K562 (cell line): ENCODE measurements around the gene FDPS. TPM values are rescaled to one million over a fixed set of nuclear protein-coding genes. Genes with fewer than 3 reads are reported as not detected.

ENCODE experiments used
- ATAC-seq: fragments of 200-7000 bp; cut with Tn5 transposase; 3 replicates; pipeline ENCODE4 v1.9.1; 2020; ENCODE audit warnings: moderate library complexity
- BruUV-seq: library from RNA; stranded (reverse); fragments of 400-500 nt; replicated peaks from 2 replicates; lab custom pipeline; 2021; lab: Mats Ljungman, UMichigan
- CTCF ChIA-PET: fragments of 300-600 bp; formaldehyde crosslinking; extraction: SDS; loops from one replicate; lab custom pipeline; 2021; ENCODE audit warnings: low intra/inter-chr PET ratio; lab: Yijun Ruan, JAX
- POLR2A ChIA-PET: fragments of 300-600, 350-650 bp; sonication (Branson Sonifier 250); formaldehyde crosslinking; extraction: SDS; loops from one replicate; lab custom pipeline; 2021; ENCODE audit warnings: antibody characterized with exemption, inconsistent platforms; lab: Yijun Ruan, JAX
- DNase-seq, 4 experiments: peaks; one replicate each; pipeline versions ENCODE4 v3.0.0 to v3.0.0-alpha.2; 2011 to 2018; ENCODE audit warnings: low spot score in 3 of 4, mixed read lengths in 3 of 4; ENCODE audit errors: extremely low read depth in 1 of 4
- FAIRE-seq: peaks from 2 replicates; lab custom pipeline; 2011; peaks lifted over from hg19 to GRCh38; lab: Jason Lieb, UNC
- H2AFZ ChIP-seq: 2 replicates; pipeline ENCODE4 v1.6.0; 2011; ENCODE audit warnings: low read depth, low read length, control low read depth, inconsistent platforms
- H3K27ac ChIP-seq: fragments of 200-600 bp; 3 replicates; pipeline ENCODE4 v1.8.0; 2011; ENCODE audit warnings: low read depth, mild to moderate bottlenecking, control low read depth, inconsistent platforms, low read length, moderate library complexity, mixed read lengths; ENCODE audit errors: extremely low read depth
- H3K27me3 ChIP-seq, 2 experiments: fragments of 300-600 bp in 1 of 2; 2 replicates in 1 of 2; 3 replicates in 1 of 2; pipeline versions ENCODE4 v1.6.0 to v1.8.0; 2011; ENCODE audit warnings: inconsistent platforms in 2 of 2, low read length in 2 of 2, mild to moderate bottlenecking in 1 of 2, mixed read lengths in 1 of 2, moderate library complexity in 1 of 2; ENCODE audit not compliant: control insufficient read depth in 2 of 2, insufficient read depth in 2 of 2
- H3K36me3 ChIP-seq: fragments of 300-600 bp; 3 replicates; pipeline ENCODE4 v1.8.0; 2011; ENCODE audit warnings: mild to moderate bottlenecking, low read length, inconsistent platforms; ENCODE audit not compliant: control insufficient read depth, insufficient read depth
- H3K4me1 ChIP-seq, 2 experiments: fragments of 200-600 bp in 1 of 2; replicated peaks in 1 of 2; 2 replicates in 1 of 2; 3 replicates in 1 of 2; pipeline versions ENCODE4 v1.5.1 to v1.8.0; 2011; ENCODE audit warnings: inconsistent platforms in 2 of 2, low read length in 2 of 2, mild to moderate bottlenecking in 1 of 2, mixed read lengths in 1 of 2, moderate library complexity in 1 of 2; ENCODE audit not compliant: control insufficient read depth in 2 of 2, insufficient read depth in 2 of 2
- H3K4me2 ChIP-seq: 2 replicates; pipeline ENCODE4 v1.6.1; 2011; ENCODE audit warnings: low read length, control low read depth, inconsistent platforms, mixed read lengths; ENCODE audit not compliant: insufficient read depth
- H3K4me3 ChIP-seq: fragments of 200-600 bp; sonication (generic), shearing (Covaris generic); 2 replicates; pipeline ENCODE4 v1.5.1; 2016; ENCODE audit warnings: control low read depth, inconsistent platforms
- H3K79me2 ChIP-seq: fragments of 200-600 bp; 3 replicates; pipeline ENCODE4 v1.8.0; 2011; ENCODE audit warnings: low read length, inconsistent platforms; ENCODE audit not compliant: control insufficient read depth, insufficient read depth
- H3K9ac ChIP-seq, 2 experiments: 2 replicates each; pipeline versions ENCODE4 v1.6.0 to v1.6.1; 2011; ENCODE audit warnings: low read depth in 2 of 2, low read length in 2 of 2, control low read depth in 1 of 2, inconsistent platforms in 1 of 2, mild to moderate bottlenecking in 1 of 2, mixed read lengths in 1 of 2; ENCODE audit not compliant: insufficient read depth in 1 of 2
- H3K9me1 ChIP-seq: one replicate; pipeline ENCODE4 v1.6.0; 2011; ENCODE audit warnings: inconsistent platforms, mild to moderate bottlenecking, low read length, moderate library complexity; ENCODE audit not compliant: control insufficient read depth, insufficient read depth
- H3K9me3 ChIP-seq: replicated peaks from 2 replicates; pipeline ENCODE4 v1.5.1; 2011; ENCODE audit warnings: low read depth, low read length, inconsistent platforms; ENCODE audit not compliant: control insufficient read depth, insufficient read depth
- H4K20me1 ChIP-seq: replicated peaks from 2 replicates; pipeline ENCODE4 v1.6.1; 2011; ENCODE audit warnings: low read length, inconsistent platforms, mixed read lengths; ENCODE audit not compliant: control insufficient read depth, insufficient read depth
- CEBPB ChIP-seq: fragments of 450-650 bp; IDR thresholded peaks from 2 replicates; pipeline ENCODE4 v1.6.1; 2016; ENCODE audit warnings: missing genetic modification characterization, missing compliant biosample characterization
- COPS2 ChIP-seq: fragments of 450-650 bp; conservative IDR thresholded peaks from 2 replicates; pipeline ENCODE4 v1.6.1; 2016; ENCODE audit warnings: mild to moderate bottlenecking, moderate library complexity
- DPF2 ChIP-seq: fragments of 450-650 bp; IDR thresholded peaks from 2 replicates; pipeline ENCODE4 v1.6.1; 2016
- KLF16 ChIP-seq: IDR thresholded peaks from 2 replicates; pipeline ENCODE4 v1.6.1; 2016; ENCODE audit warnings: antibody characterized with exemption
- MBD2 ChIP-seq: sonication (generic); IDR thresholded peaks from 2 replicates; pipeline ENCODE4 v1.6.1; 2016; ENCODE audit warnings: low read depth, borderline replicate concordance
- POLR2G ChIP-seq: fragments of 200-400 bp; formaldehyde crosslinking; IDR thresholded peaks from 2 replicates; pipeline ENCODE4 v1.6.1; 2017; ENCODE audit warnings: low read depth, mild to moderate bottlenecking, antibody characterized with exemption, low read length, moderate library complexity
- RBM22 ChIP-seq: fragments of 200-400 bp; formaldehyde crosslinking; IDR thresholded peaks from 2 replicates; pipeline ENCODE4 v1.6.1; 2018; ENCODE audit warnings: low read length, low read depth; ENCODE audit not compliant: poor library complexity, severe bottlenecking
- RCOR1 ChIP-seq, 2 experiments: IDR thresholded peaks; 2 replicates each; pipeline ENCODE4 v1.6.1; 2012; ENCODE audit warnings: low read depth in 2 of 2, low read length in 2 of 2, borderline replicate concordance in 1 of 2, improper control_type of control experiment in 1 of 2
- SAFB2 ChIP-seq: fragments of 200-400 bp; formaldehyde crosslinking; IDR thresholded peaks from 2 replicates; pipeline ENCODE4 v1.6.1; 2018; ENCODE audit warnings: borderline replicate concordance, low read length, low read depth, moderate library complexity; ENCODE audit not compliant: severe bottlenecking
- STAT5A ChIP-seq: IDR thresholded peaks from 2 replicates; pipeline ENCODE4 v1.6.1; 2012; ENCODE audit warnings: low read length, inconsistent platforms, borderline replicate concordance
- TCF7 ChIP-seq: sonication (generic); IDR thresholded peaks from 2 replicates; pipeline ENCODE4 v1.6.1; 2016; ENCODE audit warnings: antibody characterized with exemption, borderline replicate concordance
- TEAD2 ChIP-seq: fragments of 450-650 bp; IDR thresholded peaks from 2 replicates; pipeline ENCODE4 v1.6.1; 2016; ENCODE audit warnings: missing genetic modification characterization, control low read depth, missing compliant biosample characterization
- THRAP3 ChIP-seq: fragments of 450-650 bp; IDR thresholded peaks from 2 replicates; pipeline ENCODE4 v1.6.1; 2016; ENCODE audit warnings: mild to moderate bottlenecking, inconsistent platforms, borderline replicate concordance
- ZBTB1 ChIP-seq: sonication (generic); formaldehyde crosslinking; IDR thresholded peaks from 2 replicates; pipeline ENCODE4 v1.8.1; 2023; ENCODE audit warnings: missing genetic modification reagents, low read depth, mild to moderate bottlenecking, borderline replicate concordance
- ZC3H8 ChIP-seq: fragments of 450-650 bp; IDR thresholded peaks from 2 replicates; pipeline ENCODE4 v1.6.1; 2017
- WGBS: fragments of 100-300 bp; shearing (Covaris generic); methylation state at CpG from one replicate; pipeline ENCODE4 v1.1.6; 2016; ENCODE audit warnings: low coverage, mixed read lengths; ENCODE audit not compliant: insufficient coverage; ENCODE audit errors: missing lambda C conversion rate; 5-methylcytosine and 5-hydroxymethylcytosine counted together
- in situ Hi-C: fragments of 300-500 bp; cut with MboI; formaldehyde crosslinking; loops from 4 replicates; pipeline ENCODE4 v1.15.0; 2018; ENCODE audit warnings: inconsistent platforms, mixed read lengths
- intact Hi-C: fragments of 100-400 bp; cut with micrococcal nuclease; formaldehyde crosslinking; loops from 2 replicates; pipeline ENCODE4 v1.14.2; 2022
- polyA plus RNA-seq, 8 experiments: library from polyadenylated mRNA; depleted of rRNA in 4 of 8; stranded (reverse) in 5 of 8; unstranded in 3 of 8; fragments of >200 nt; fragmentation: Nextera tagmentation in 2 of 8; fragmentation: Illumina TruSeq in 1 of 8; extraction: Ambion mirVana in 2 of 8; extraction: Trizol in 1 of 8; gene quantifications; 2 replicates each; pipeline versions ENCODE4 v1.2.1 to v1.2.3, GENCODE V29; 2011 to 2014; ENCODE audit warnings: inconsistent platforms in 1 of 8, missing spikeins in 1 of 8
- total RNA-seq, 7 experiments: library from RNA; depleted of rRNA in 6 of 7; stranded (reverse); fragments of >200 nt in 6 of 7; fragmentation: Illumina TruSeq in 2 of 7; extraction: Trizol in 2 of 7; gene quantifications; 2 replicates each; pipeline versions ENCODE4 v1.2.1 to v1.2.3, GENCODE V29; 2011 to 2021; ENCODE audit warnings: low replicate concordance in 1 of 7

Gene FDPS
- total and polyA plus RNA-seq, 9 of the 15 experiments (the other 6 are each of a cell fraction or from before 2014, with no cell fraction given), result 247 to 884 (median 360) TPM

DNA sequence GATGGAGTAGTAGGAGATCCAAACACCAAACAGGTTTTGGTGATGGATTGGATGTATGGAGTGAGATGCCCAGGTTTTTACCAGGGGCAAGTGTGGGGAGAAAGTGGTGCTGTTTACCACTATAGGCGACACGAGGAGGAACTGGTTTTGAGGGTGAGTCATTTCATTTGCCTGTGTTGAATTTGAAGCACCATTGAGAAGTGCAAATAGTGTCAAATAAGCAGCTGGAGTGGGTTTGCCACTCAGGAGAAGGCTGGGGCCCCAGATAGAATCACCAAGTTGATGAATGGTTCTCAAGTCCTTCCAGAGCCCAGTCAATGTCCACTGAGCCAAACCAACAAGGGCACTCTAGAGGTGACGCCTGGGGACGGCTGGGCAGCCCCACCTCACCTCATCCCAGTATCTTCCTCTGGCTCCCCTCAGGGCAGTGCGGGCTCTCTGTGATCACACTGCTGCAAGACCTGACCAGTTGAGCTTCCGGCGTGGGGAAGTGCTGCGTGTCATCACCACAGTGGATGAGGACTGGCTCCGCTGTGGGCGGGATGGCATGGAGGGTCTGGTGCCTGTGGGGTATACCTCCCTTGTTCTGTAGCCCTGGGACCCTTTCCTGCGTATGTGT is 21.4 kb downstream of the FDPS start:
- 89% methylated on average over 11 of the region's 11 CpGs for WGBS
- BruUV-seq, result no TSS peak
- intact Hi-C loops, result loop anchor here (10.0 kb wide), 1 partner anchor 265 kb away; no protein-coding TSS in a partner anchor
- H3K9ac ChIP-seq, result 0 out of 4 replicates have a peak overlapping the region, but pooled peaks of 1 of the 2 experiments have one; percentile 29
- no peaks in the 10 kb centered on the region; the same call in 1 of the 2 replicates for H4K20me1 ChIP-seq
- in situ Hi-C loops, result no loop called here
- H3K9me3 ChIP-seq, result no peaks in the 10 kb centered on the region
- ChIA-PET POLR2A (interaction anchor here (0.6 to 0.8 kb wide), 2 partner anchors 135 to 283 kb away, joined by 3 read pairs; no protein-coding TSS in a partner anchor), CTCF (no interaction called here)
- ATAC-seq (no peak), DNase-seq (no peak)
- H3K4me1 ChIP-seq, result peaks cover 9 to 17% of the 10 kb centered on the region in 2 experiments; a peak in 4 of 5 replicates
- H3K79me2 ChIP-seq, result peaks cover 11% of the 10 kb centered on the region
- H3K27me3 ChIP-seq, result no peaks in the 10 kb centered on the region
- H3K4me3 ChIP-seq, result no peak overlapping the region
- no peak for TF ChIP-seq CEBPB
- TF ChIP-seq RCOR1 (IDR thresholded peaks at IDR 0.05; ENCODE audit: borderline replicate concordance in 1 of 2, low read depth in 2 of 2, low read length in 2 of 2), result no peak
- no peak for TF ChIP-seq KLF16
- TF ChIP-seq MBD2, result no peak
- no peak for TF ChIP-seq TEAD2 (tag)
- no peak for TF ChIP-seq ZBTB1 (CRISPR knock-in tag)
- no peak for TF ChIP-seq DPF2
- no peak for TF ChIP-seq SAFB2
- TF ChIP-seq COPS2, result no peak
- no peak for TF ChIP-seq THRAP3
- no peak for TF ChIP-seq STAT5A
- no peak for TF ChIP-seq TCF7
- 0 out of 2 replicates have a peak, but pooled peaks have one; percentile 47 for TF ChIP-seq POLR2G
- peak; percentile 67 for TF ChIP-seq RBM22
- no peak for TF ChIP-seq ZC3H8
- TF ChIP-seq, all 486 proteins: peak for 2
- H2AFZ ChIP-seq, result no peak overlapping the region
- H3K9me1 ChIP-seq, result no peaks in the 10 kb centered on the region
- no peak overlapping the region for H3K4me2 ChIP-seq
- H3K36me3 ChIP-seq, result peaks cover 60% of the 10 kb centered on the region
- FAIRE-seq, result no peak
- H3K27ac ChIP-seq, result no peak overlapping the region
